NT2/D1 (cell line): Measurements from ENCODE around the gene ALDH7A1.

Experiments
- DNase-seq: peaks from one replicate; pipeline ENCODE4 v3.0.0-alpha.2; 2011; ENCODE audit warnings: low read depth, low spot score
- H3K27me3 ChIP-seq: 2 replicates; pipeline ENCODE4 v1.6.0; 2011; ENCODE audit warnings: mild to moderate bottlenecking; ENCODE audit not compliant: insufficient read length, insufficient read depth
- H3K36me3 ChIP-seq: 2 replicates; pipeline ENCODE4 v1.6.1; 2011; ENCODE audit warnings: mild to moderate bottlenecking, low read length, mixed read lengths; ENCODE audit not compliant: insufficient read depth, insufficient read length
- H3K4me1 ChIP-seq: 2 replicates; pipeline ENCODE4 v1.5.1; 2011; ENCODE audit not compliant: insufficient read depth, insufficient read length
- H3K4me3 ChIP-seq: 2 replicates; pipeline ENCODE4 v1.5.1; 2011; ENCODE audit warnings: low read depth; ENCODE audit not compliant: insufficient read length
- H3K9ac ChIP-seq: 2 replicates; pipeline ENCODE4 v1.6.0; 2011; ENCODE audit warnings: low read depth; ENCODE audit not compliant: insufficient read length
- H3K9me3 ChIP-seq: 2 replicates; pipeline ENCODE4 v1.5.1; 2011; ENCODE audit warnings: mild to moderate bottlenecking, low read length; ENCODE audit not compliant: insufficient read depth
- SUZ12 ChIP-seq: IDR thresholded peaks from 2 replicates; pipeline ENCODE4 v1.6.1; 2011; ENCODE audit not compliant: insufficient read length, insufficient read depth; ENCODE audit errors: extremely low read depth
- YY1 ChIP-seq: IDR thresholded peaks from 2 replicates; pipeline ENCODE4 v1.6.1; 2011; ENCODE audit not compliant: insufficient read length, insufficient read depth
- ZNF274 ChIP-seq: IDR thresholded peaks from 2 replicates; pipeline ENCODE4 v1.6.1; 2011; ENCODE audit warnings: mild to moderate bottlenecking, low read depth, low read length

ALDH7A1 gene

DNA sequence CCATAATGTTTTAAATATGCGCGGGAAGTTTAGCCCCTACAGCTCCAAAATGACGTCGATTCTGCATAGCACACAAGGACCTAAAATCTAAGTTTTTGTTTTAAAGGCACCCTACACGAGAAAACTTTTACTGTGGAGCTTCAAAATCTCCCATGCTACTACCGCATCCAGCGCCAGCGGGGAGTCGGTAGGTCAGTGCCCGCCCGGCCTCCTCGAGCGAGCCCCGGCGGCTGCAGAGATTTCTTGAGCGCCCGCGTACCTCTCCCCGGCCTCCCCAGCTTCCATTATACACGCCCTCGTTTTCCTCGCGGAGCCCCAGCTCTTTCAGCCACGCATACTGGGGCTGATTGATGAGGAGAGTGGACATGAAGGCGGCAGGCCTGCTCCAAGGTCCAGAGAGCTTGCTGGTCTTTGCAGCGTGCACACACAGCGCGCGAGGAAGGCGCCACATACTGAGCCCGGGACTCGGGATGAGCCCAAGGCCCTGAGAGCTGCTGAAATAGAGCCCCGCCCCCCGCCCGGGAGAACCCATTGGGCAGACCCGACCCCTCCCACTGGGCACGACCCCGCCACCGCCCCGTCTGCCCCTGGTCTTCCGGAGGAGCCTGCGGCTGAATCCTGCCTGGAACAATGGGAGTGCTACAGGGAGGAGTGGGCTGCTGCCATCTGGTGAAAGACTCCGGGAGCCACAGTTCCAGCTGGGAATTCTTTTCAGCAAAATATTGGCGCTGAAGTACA lies at the start of gene ALDH7A1:
TSS of gene ALDH7A1 (minus strand) at position 472 of the 738 bp plus-strand sequence. CDS start at position 451, 21 bp downstream.
- Histone ChIP-seq H3K4me3 (peak within 1 kb of the TSS; percentile 80), H3K27me3 (no peaks in the 10 kb centered on the region), H3K4me1 (no peaks in the 10 kb centered on the region), H3K9ac (peak within 1 kb of the TSS; percentile 85), H3K36me3 (peaks cover 30% of the 10 kb centered on the region), H3K9me3 (peaks cover 13% of the 10 kb centered on the region; the same call in 1 of the 2 replicates)
- TF ChIP-seq YY1 = no peak
- TF ChIP-seq SUZ12 = no peak
- TF ChIP-seq ZNF274 = no peak
- peak; percentile 91 for DNase-seq

DNA sequence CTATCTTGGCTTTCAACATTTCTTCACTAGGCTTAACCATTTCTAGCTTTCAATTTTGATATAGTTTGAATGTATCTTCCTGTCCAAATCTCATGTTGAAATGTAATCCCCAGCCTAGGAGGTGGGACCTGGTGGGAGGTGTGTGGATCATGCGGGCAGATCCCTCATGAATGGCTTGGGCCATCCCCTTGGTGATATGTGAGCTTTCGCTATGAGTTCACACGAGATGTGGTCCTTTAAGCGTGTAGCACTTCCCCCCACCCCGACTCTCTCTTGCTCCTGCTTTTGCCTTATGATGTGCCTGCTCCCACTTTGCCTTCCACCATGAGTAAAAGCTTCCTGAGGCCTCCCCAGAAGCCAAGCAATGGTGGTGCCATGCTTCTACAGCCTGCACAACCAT lies 46.4 kb upstream of the ALDH7A1 start:
- H3K4me1 ChIP-seq = no peaks in the 10 kb centered on the region
- no peaks in the 10 kb centered on the region for H3K27me3 ChIP-seq
- H3K9ac ChIP-seq = no peak overlapping the region
- H3K9me3 ChIP-seq = peaks cover 13% of the 10 kb centered on the region
- no peak overlapping the region for H3K4me3 ChIP-seq
- TF ChIP-seq YY1 = no peak
- H3K36me3 ChIP-seq = no peaks in the 10 kb centered on the region
- DNase-seq = no peak

DNA sequence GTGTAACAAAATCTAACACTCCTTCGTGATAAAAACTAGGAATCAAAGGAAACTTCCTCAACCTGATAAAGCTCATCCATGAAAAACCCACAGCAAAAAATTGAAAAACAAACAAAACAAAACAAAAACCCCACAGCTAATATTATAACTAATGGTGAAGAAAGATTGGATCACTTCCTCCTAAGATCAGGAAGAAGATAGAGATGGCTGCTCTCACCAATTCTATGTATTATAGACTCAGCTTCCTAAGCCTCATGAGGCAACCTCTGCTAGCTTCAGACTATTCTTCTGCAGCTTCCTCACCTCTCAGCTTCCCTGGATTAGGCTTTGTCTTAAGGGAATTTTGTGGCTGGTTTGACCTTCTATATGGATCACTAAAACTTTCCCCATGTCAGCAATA lies 45.8 kb upstream of the ALDH7A1 start:
- Histone ChIP-seq H3K9me3 (peaks cover 12% of the 10 kb centered on the region), H3K27me3 (no peaks in the 10 kb centered on the region), H3K4me3 (no peak overlapping the region), H3K36me3 (no peaks in the 10 kb centered on the region), H3K9ac (no peak overlapping the region), H3K4me1 (no peaks in the 10 kb centered on the region)
- TF ChIP-seq YY1 = no peak
- no peak for TF ChIP-seq SUZ12
- no peak for TF ChIP-seq ZNF274
- no peak for DNase-seq

DNA sequence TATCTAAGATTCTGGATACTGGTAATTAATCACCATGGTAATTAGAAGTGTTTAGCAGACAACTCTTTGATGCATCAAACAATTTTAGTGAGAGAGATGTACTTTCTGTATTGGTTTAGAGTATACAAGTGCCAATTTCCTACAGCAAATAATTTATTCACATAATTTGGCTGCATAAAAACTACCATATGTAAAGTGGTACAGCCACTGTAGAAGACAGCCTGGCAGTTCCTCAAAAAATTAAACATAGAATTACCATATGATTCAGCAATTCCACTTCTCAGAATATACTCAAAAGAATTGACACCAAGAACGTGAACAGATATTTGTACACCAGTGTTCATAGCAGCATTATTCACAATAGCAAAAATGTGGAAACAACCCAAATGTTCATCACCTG lies 41.9 kb upstream of the ALDH7A1 start:
- DNase-seq = no peak

DNA sequence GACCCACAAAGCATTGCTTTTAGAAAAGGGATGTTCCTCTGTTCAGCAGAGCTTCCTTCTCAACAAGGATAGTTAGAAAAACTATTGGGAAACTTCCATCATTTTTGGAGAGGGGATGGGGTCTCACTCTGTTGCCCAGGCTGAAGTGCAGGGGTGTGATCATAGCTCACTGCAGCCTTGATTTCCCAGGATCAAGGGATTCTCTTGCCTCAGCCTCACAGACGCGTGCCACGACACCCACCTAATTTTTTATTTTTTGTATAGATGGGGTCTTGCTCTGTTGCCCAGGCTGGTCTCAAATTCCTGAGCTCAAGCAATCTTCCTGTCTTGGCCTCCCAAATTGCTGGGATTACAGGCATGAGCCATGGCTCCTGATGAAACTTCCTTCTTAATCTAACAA lies 40.6 kb upstream of the ALDH7A1 start:
- Histone ChIP-seq H3K9me3 (no peaks in the 10 kb centered on the region), H3K4me3 (no peak overlapping the region), H3K36me3 (no peaks in the 10 kb centered on the region), H3K9ac (no peak overlapping the region), H3K4me1 (no peaks in the 10 kb centered on the region), H3K27me3 (no peaks in the 10 kb centered on the region)
- DNase-seq = no peak
- TF ChIP-seq ZNF274 (no peak), YY1 (no peak), SUZ12 (no peak)

More for the DNA sequence above, 41.9 kb upstream of the ALDH7A1 start:
- H3K4me3 ChIP-seq = no peak overlapping the region
- H3K9ac ChIP-seq = no peak overlapping the region
- TF ChIP-seq YY1 (no peak), SUZ12 (no peak), ZNF274 (no peak)
- H3K27me3 ChIP-seq = no peaks in the 10 kb centered on the region
- H3K4me1 ChIP-seq = no peaks in the 10 kb centered on the region
- no peaks in the 10 kb centered on the region for H3K9me3 ChIP-seq
- H3K36me3 ChIP-seq = no peaks in the 10 kb centered on the region

DNA sequence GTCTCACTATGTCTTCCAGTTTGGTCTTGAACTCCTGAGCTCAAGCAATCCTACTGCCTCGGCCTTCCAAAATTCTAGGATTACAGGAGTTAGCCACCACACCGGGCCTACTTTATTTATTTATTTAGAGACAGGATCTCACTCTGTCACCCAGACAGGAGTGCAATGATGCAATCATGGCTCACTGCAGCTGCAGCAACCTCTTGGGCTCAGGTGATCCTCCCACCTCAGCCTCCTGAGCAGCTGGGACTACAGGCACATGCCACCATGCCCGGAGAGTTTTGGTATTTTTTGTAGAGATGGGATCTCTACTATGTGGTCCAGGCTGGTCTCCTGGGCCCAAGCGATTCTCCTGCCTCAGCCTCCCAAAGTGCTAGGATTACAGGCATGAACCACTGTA lies 38.5 kb upstream of the ALDH7A1 start:
- DNase-seq = no peak
- TF ChIP-seq YY1 (no peak), ZNF274 (no peak)

DNA sequence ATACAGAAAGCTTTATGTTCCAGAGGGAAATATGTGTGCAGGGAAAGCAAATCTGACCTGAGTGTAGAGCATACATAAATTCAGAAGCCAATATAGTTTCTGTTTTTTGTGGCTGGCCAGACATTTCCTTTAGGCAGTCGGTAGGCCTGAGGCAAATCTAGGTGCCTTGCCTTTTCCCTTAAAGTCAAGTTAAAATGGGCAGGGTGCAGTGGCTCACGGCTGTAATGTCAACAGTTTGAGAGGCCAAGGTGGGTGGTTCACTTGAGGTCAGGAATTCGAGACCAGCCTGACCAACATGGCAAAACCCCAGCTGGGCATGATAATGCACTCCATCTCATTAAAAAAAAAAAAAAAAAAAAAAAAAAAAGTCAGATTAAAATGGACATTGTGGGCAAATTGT lies 36.9 kb upstream of the ALDH7A1 start:
- H3K9ac ChIP-seq = no peak overlapping the region

More for the DNA sequence above, 38.5 kb upstream of the ALDH7A1 start:
- H3K9ac ChIP-seq = no peak overlapping the region
- H3K4me1 ChIP-seq = no peaks in the 10 kb centered on the region
- no peaks in the 10 kb centered on the region for H3K36me3 ChIP-seq
- H3K9me3 ChIP-seq = no peaks in the 10 kb centered on the region
- no peaks in the 10 kb centered on the region for H3K27me3 ChIP-seq
- no peak overlapping the region for H3K4me3 ChIP-seq

More for the DNA sequence above, 36.9 kb upstream of the ALDH7A1 start:
- Histone ChIP-seq H3K27me3 (no peaks in the 10 kb centered on the region), H3K4me1 (no peaks in the 10 kb centered on the region), H3K4me3 (no peak overlapping the region), H3K9me3 (no peaks in the 10 kb centered on the region), H3K36me3 (peaks cover 2% of the 10 kb centered on the region)
- TF ChIP-seq YY1 (no peak), ZNF274 (no peak), SUZ12 (no peak)
- DNase-seq = no peak
